Ureter (tissue), 1 donor: Measurements from ENCODE around the gene ZNF423. TPM values are rescaled to one million over a fixed set of nuclear protein-coding genes. Genes with fewer than 3 reads are reported as not detected.
"Not testable (repeated sequence)": the region's sequence is repeated elsewhere in the genome, so short reads cannot be mapped to it uniquely, and the experiment has no call there.

Source experiments
- DNase-seq: peaks from one replicate; pipeline ENCODE4 v3.0.0-alpha.2; 2020; ENCODE audit warnings: low spot score
- total RNA-seq: library from RNA; stranded (reverse); gene quantifications from one replicate; pipeline ENCODE4 v1.2.4, GENCODE V29; 2023
- donor health status: DM: yes; HTN: yes; CAD: no.

Gene ZNF423
- total RNA-seq, 1 donor from 2014 or later, result 15.7 TPM

- DNase-seq, result no peak
Observed at GRCh38 chr16:49586466-49587450, 269.2 kb downstream of the ZNF423 start.

- DNase-seq, result no peak
Observed at GRCh38 chr16:49585143-49585832, 270.6 kb downstream of the ZNF423 start.

GRCh38 chr16:49583911-49584310 is 272.0 kb downstream of the ZNF423 start:
- no peak for DNase-seq

DNA sequence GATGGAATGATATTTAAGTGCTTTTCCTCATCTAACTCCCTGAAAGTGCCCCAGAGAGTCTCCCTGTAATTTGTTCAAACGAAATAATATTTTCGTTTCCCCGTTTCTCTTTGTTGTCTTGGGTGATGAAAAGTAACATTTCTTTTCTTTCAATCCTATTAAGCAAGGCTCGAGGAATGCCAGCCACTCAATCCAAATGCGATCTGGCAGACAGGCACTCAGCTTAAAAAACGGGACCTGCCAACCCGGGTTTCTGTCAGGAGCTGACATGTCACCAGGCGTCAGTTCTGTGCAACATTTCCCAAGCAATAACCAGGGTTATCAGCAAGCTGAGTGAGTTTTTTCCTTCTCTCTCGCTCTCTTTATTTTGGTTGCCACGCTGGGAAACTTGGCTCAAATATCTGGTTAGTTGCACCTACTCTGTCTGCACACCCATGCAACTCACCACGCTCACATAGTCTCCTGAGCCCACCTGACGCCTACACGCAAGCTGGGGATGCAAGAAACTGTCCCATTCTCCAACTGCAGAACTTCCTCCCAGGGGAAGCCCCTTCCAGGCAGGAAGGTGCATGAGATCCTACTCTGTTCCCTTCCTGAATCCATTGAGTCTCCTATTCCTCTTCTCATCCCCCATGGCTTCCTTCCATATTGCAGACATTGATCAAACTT is 274.1 kb downstream of the ZNF423 start:
- DNase-seq, result no peak

- no peak for DNase-seq
Observed at GRCh38 chr16:49580751-49581303, 275.1 kb downstream of the ZNF423 start.

- DNase-seq, result no peak
Observed at GRCh38 chr16:49578435-49579024, 277.4 kb downstream of the ZNF423 start.

DNA sequence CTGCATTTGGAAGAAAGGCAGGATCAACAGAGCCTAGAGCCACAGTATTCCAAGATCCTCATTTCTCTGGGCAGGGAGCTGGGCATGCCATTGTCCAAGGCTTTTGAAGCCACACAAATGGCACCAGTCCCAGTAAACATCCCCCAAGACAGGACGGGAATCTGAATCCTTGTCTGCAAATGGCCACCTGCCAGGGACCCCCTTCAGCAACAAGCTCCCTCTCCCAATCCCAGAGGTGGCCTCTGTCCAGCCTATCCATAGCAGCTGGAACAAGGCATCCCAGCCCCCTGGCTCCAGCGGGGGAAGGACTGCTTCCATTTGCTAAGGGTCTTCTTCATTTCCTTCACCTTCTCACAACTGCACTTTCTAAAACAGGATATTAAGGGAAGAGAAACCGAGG is 277.9 kb downstream of the ZNF423 start:
- DNase-seq, result no peak

DNA sequence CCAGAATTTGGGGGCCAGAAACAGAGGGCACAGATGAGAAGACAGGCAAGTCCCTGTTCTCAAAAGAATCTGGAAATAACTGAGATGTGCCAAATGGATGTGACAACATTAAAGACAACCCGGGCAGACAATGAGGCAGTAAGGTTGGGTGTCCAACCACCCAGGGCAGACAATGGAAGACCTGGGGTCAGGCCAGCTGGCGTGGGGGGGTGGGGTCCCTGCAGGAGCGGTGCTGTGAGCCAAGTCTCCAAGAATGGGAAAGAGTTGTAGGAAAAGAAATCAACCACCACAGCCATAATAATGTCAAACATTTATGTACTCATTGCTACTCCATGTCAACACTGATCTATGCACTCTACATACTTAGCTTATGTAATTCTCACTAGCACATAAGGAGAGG is 279.0 kb downstream of the ZNF423 start:
- DNase-seq, result no peak

DNA sequence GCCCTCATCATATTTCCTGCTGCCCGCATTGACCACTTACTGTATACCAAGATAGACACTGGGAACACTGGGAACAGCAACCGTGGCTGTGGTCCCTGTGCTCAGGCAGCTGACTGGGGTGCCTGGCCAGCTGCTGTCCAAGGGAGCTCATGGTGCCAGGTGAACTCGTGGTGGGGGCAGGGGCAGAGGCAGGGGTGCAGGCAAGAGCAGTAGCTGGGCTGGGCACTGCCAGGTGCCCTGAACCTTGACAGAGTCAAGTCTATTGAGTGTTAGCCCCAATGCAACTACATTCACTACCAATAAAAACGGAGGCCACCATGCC is 279.8 kb downstream of the ZNF423 start:
- no peak for DNase-seq

DNA sequence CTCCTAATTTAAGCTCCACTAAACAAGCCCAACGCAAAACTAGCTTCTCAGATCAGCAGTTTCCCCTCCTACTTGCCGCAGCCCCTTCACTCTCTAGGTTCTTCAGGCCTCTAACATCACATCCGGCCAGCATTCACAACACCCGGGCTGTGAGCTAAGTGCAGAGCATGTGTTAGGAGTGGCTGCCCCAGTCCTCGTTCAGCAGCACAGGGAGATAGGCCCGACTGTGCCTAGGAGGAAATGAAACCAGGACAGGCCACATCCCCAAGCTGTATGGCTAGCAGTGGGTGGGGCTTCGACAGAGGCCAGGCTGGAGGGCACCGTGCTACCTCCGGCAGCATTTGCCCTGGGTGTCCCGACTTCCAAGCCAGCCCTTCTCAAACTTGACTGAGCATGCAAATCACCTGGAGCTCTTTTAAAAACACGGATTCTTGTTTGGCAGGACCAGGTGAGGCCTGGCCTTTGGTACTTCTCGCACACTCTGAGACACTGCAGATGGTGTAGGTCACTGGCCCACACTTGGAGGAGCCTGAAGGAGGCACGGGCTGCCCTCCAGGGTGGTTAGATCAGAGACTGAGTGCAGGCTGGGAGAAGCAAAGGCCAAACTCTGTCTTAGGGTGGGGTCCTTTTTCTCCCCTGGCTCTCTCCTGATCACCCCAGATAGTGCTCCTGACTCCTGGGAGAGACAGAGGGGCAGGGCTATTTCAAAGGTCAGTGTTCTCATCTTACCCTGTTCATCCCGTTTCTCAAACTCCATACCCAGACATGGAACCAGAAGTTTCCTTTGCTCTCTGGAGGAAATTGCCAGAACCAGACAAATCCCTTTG is 280.4 kb downstream of the ZNF423 start:
- peak; percentile 63 for DNase-seq

- no peak for DNase-seq
Observed at GRCh38 chr16:49574826-49575225, 281.1 kb downstream of the ZNF423 start.

DNA sequence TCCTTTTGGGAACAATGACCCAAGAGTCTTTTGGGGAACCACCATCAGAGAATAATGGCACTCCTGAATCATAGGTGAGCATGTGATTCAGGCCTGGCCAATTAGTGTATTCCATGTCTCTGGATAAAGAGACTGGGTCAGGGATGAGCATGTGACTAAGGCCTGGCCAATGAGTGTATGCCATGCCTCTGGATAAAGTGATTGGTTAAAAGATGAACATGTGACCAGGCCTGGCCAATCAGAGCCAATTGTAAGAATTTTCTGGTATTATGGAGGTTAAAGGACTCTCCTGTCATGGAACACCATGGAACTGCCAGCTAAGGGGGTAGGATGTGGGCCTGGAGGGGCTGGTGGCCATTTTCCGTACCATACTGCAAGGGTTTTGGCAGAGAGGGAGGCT is 288.0 kb downstream of the ZNF423 start:
- no peak for DNase-seq

DNA sequence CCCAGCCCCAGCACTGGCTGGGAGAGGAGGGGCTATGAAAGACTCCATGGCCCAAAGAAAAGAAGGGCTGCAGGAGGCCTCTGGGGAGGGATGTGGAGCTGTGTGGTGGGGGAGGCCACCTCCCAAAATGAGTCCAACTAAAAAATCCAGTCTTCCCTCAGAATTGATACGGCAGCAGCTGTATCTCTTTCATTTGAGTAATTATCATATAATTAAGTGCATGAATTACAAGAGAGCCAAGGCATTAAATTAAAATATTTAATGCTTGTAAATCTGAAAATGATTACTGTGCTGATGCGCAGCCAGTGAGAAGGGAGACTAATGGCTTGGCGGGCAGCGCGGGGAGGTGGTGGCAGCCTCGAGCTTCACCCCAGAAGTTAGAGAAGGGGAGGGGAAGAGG is 289.5 kb downstream of the ZNF423 start:
- no peak for DNase-seq

DNA sequence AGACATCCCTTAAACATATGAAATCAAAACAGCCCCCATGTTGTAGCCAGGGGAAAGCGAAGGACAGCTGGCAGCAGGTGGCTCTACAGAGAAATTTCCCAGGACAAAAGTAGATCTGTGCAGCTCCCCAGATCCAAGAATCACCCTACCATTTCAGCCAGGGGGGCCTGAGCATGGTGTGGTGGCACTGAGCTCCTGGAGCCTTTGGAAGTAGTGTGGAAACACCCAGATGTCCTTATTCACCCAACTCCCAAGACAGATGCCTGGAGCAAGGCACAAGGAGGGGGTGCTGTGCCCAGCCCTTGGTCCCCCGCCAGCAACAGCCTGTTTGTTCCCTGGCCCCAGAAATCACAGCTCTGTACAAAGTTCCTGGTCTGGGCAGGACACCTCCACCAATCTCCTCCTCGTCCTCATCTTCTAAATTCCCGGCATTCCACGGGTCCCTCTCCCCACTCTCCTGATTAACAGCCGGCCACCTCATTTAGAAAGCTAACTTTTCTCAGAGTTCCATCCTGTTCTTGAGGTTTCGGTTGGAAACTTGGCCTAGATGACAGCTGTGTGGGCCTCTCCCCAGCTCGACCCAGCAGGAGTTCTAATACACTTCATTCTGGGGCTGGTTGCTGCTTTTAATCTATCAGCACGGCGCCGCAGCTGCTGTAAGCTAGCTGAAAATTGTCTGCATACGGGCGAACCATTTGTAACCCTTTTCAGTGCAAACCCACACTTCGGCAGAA is 291.2 kb downstream of the ZNF423 start:
- no peak for DNase-seq

DNA sequence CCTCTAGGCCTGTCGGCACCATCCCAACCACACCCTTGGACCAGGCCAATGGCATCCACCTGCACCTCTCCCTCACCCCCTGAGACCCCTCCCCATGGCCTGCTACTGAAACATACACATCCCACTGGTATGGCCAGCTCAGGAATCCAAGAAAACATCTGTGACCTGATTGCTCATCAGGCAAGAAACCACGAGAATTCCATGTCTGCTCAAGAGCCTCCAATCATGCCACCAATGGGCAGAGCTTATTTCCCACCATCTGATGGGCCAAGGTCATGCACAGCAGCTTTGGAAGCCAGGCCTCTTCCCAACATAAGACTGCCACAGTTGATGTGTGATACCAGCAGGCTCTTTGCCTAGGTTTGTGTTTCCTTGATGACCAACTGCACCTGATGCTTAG is 292.2 kb downstream of the ZNF423 start:
- DNase-seq, result no peak

DNA sequence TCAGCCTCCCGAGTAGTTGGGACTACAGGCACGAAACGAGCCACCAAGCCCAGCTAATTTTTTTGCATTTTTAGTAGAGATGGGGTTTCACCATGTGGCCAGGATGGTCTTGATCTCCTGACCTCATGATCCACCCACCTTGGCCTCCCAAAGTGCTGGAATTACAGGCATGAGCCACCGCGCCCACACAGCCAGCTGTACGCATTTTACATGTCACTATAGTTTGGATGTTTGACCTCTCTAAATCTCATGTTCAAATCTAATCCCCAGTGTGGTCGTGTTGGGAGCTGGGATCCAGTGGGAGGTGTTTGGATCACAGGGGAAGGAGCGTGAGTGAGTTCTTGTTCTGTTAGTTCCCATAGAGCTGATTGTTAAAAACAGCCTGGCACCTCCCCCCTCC is 293.0 kb downstream of the ZNF423 start:
- not testable (repeated sequence) for DNase-seq

DNA sequence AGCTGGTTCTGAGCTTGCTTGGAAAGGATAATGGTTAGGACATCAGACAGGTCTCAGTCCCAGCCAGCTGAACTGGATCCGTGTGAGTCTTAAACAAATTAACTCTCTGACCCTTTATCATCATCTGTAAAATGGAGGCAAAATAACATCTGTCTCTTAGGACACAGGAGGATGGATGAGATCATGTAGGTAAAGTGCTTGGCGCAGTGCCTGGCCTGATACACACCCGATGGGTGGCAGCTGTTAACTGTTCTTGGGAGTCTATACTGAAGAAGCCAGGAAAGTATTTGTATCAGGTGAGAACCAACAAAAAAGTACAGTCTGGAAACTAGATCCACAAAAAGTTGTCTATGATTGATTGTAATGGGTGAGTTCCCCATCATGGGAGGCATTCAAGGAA is 293.7 kb downstream of the ZNF423 start:
- DNase-seq, result no peak

DNA sequence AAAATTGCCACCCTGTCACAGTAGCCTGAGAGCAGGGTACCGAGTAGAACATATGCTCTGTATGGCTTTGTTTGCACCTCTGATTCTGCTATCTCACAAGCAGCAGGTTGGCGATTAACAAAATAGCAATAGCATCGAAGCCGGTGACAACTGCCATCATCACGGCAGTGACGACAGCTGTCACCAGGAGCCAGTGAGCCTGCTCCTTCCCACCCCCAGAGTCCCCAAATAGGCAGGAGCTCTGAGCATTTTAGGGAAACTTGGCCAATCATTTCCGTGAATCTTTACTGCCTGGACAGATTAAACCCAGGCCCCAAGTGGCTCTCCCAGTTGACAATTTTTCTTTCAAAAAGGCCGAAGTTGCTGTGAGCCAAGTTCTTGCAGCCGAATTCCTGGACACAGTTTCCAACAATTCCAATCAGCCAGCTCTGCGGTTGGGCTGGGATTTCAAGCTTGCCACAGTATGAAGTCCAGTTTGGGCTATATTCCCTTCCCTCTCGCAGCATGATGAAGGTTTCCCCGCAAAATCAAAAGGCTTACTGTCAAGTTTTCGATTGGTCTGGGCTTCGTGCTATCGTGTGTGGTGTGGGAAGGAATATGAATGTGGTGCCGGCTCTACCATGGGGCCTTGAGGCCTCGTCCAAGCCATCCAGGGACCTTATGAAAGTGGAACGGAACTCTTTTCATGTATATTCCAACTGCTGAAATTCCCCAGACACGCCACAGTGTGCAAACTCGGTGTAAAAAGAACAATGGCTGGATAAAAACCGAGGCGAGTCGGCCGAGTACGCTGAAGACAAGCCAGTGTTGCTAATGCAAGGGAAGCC is 295.7 kb downstream of the ZNF423 start:
- no peak for DNase-seq

DNA sequence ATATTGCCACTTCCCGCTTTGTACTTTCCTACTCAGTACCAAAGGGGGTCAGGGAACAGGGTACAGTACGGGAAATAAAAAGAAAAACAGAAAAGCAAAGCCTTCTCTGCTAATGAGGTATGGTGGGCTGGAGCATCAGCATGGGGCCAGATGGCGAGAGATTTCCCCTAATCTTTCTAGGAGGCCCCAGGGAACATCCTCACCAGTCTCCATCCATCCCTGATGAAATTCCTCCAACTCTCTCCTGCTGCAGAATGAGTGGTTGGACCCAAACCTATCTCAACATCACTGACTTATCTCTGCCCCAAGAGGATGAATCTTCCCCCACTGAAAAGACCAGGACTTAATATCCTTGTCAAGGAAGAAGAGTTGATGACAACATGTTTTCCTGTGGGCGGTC is 296.7 kb downstream of the ZNF423 start:
- no peak for DNase-seq
